ENCODE data around the gene ZCCHC14.
"Not testable (repeated sequence)": the region's sequence is repeated elsewhere in the genome, so short reads cannot be mapped to it uniquely, and the experiment has no call there.

DNA sequence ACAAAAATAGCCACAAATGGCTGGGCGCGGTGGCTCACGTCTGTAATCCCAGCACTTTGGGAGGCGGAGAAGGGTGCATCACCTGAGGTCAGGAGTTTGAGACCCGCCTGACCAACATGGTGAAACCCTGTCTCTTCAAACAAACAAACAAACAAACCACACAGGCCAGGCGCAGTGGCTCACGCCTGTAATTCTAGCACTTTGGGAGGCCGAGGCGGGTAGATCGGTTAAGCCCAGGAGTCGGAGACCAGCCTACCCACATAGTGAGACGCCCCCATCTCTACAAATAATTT, 108.0 kb downstream of the ZCCHC14 start:
- TF ChIP-seq, protein P1, sequence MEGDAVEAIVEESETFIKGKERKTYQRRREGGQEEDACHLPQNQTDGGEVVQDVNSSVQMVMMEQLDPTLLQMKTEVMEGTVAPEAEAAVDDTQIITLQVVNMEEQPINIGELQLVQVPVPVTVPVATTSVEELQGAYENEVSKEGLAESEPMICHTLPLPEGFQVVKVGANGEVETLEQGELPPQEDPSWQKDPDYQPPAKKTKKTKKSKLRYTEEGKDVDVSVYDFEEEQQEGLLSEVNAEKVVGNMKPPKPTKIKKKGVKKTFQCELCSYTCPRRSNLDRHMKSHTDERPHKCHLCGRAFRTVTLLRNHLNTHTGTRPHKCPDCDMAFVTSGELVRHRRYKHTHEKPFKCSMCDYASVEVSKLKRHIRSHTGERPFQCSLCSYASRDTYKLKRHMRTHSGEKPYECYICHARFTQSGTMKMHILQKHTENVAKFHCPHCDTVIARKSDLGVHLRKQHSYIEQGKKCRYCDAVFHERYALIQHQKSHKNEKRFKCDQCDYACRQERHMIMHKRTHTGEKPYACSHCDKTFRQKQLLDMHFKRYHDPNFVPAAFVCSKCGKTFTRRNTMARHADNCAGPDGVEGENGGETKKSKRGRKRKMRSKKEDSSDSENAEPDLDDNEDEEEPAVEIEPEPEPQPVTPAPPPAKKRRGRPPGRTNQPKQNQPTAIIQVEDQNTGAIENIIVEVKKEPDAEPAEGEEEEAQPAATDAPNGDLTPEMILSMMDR (IDR thresholded peaks at IDR 0.05; ENCODE audit: insufficient read depth, low read length, poor library complexity, severe bottlenecking) = not testable (repeated sequence)
- not testable (repeated sequence) for TF ChIP-seq EZH2phosphoT487 (conservative IDR thresholded peaks at IDR 0.05; ENCODE audit: low read length)
